Fibroblast of skin of right biceps (primary cell): Measurements from ENCODE around the gene STMP1.
"Not testable (repeated sequence)": the region's sequence is repeated elsewhere in the genome, so short reads cannot be mapped to it uniquely, and the experiment has no call there.

Experiments used
- DNase-seq: peaks from one replicate; pipeline ENCODE4 v3.0.0-alpha.2; 2013

STMP1 gene

DNA sequence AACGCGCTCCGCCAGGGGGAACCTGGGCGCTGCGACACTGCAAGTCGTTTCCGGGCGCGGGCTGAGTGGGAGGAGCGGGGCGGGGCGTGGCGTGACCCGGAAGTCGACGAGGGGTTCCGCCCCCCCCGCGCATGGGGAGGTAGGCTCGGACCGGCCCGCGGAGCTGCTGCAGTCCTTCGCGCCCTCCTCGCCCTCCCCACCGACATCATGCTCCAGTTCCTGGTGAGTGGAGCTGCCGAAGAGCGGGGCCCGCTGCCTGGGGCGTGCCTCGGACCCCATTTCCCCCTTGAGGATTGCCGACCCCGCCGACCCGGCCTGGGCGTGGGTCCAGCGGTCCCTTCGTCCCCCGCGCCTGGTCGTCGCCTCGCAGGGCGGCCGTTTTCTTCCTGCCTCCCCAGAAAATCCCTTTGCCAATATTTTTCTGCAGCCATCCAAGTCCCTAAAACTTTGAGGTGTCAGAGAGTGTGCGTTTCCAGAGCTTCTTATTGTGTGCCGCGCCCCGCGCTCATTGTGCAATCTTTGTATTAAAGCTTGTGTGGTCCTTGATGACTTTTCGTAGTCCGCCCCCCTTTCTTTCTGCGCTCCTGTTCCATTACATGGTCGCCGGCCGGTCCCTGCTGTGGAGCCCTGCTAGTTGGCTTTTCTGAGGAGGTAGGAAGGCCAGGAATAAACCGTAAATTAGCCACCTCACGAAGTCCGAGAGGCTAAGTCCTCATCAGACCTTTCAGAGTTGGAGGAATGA, at the start of gene STMP1:
TSS of gene STMP1 (plus strand) at position 142 of the 742 bp plus-strand sequence.
- peak; percentile 96 for DNase-seq

DNA sequence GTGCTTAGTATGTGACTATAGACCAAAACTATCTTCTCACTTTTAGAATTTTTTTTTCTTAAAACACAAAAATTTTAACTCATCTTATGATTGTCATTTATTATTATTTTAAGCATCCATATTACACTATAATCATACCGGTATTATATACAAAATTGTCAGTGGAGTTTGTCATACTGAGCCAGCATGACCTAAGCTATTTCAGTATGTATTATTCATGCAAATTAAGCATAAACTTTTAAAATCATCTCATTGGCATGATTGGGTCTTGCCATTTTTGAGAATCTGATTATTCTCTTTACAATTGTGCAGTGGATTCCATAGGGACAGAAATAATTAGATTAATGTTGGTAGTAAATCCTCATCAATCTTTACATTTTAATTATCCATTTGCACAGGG, 46.2 kb upstream of the STMP1 start:
- DNase-seq, result no peak

DNA sequence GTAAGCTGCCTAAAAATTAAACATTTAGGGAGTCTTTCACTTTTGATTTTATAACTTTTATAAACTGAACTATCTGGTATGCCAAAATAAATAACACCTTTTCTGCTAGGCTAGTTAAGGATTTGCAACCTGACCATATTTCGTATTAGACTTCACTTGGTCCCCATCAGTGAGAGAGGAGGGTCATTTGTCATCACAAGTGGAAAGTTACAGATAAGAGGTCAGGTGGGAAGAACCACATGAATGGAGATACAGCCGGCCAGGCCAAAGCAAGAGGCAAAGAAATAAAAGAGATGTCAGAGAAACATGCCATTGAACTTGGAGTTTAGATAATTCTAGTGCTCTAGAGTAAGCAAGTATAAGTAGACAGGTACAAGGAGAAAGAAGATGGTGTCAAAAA, 44.5 kb upstream of the STMP1 start:
- no peak for DNase-seq

DNA sequence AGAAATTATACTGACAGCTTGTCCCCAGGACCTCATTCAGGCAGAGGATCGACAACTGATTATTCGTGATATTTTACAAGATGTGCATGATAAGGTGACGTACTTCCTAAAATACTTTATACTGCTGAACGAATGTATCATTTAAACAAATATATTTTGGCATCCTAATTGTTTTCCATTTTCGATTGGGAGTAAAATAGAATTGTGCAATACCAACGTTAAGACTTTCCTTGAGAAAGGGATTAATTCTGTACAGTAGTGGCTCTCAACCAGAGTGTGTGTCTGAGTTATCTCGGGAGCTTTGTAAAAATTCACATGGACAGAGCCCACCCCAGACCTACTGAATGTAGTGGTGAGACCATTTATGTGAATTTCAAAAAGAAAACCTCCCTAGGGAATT, 43.8 kb upstream of the STMP1 start:
- DNase-seq, result no peak

DNA sequence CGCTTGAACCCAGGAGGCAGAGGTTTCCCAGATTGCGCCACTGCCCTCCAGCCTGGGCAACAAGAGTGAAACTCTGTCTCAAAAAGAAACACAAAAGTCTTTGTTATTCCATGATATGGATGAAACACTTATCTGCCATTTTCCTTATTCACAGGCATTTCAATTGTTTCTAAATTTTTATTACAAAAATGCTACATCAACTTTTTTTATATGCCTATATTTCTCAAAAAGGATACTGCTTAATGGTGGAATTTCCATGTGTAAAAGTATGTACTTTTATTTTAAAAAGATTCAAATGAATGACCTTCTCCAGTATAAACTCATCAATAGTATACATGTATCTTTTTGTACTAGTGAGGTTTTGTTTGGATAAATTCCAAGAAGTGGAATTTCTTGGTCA, 41.9 kb upstream of the STMP1 start:
- no peak for DNase-seq

DNA sequence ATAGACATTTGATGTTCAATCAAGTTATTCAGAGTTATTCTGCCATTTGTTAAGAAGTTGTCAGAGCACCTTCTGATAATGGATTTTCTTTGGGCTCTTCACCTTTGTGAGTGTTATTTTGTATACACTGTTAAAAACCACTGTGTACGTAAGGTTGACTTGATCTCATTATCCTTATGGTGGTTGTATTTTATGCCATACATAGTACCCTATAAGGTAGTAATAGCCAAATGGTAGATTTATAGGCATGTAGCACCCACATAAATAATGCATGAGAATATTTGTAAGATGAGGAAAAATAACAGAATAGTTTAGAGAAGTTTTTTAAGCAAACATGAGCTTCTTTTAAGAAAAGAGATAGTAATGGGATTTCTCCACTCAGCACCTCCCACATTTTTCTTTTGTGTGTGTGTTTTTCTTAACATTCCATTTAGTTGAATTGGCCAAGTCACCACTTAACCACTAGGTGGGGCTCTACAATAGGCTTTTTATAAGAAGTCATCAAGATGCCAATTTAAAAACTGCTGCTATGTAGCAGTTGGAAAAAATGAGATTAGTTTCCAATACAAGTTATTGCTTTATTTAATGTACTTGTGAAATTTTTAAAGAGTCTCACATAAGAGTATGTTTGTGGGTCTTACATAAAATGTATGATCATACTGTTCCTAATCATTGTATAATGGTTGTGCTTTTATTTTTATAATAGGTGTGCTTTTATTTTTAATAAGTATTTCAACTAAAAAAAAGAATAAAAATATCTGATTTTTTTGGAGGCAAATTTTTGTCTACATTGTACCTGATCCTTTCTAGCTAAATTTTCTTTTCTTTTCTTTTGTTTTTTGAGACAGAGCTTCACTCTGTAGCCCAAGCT, 41.1 kb upstream of the STMP1 start:
- DNase-seq, result peak; percentile 87

DNA sequence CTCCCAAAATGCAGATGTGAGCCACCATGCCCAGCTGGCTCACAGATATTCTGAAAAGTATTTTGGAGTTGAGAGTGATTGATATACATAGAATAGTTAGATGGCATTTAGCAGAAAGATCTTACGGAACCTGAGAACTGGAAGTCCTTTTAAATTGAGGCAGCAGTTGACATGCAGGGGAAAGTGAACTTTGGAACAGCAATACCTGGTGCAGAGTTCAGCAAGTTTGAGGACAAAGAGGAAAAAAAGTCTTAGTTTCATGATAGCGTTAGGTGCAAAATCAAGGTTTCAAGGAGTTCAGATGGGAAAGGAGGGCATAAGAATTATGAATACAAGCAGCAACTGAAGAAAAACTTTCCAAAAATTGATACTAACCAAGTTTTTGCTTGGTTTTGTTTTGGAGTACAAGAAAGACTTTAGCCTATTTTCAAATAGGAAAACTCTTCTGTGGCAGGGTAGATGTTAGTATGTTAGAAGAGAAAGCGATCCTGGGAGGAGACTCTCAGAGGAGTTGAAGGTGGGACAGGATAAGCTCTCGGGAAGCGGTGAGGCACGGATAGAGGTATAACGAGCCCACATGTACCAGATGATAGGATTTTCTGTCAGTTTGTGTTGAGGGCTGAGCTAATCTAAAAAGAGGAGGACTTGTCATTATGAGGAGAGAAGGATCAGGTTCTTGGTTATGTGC, 28.0 kb upstream of the STMP1 start:
- DNase-seq, result no peak

DNA sequence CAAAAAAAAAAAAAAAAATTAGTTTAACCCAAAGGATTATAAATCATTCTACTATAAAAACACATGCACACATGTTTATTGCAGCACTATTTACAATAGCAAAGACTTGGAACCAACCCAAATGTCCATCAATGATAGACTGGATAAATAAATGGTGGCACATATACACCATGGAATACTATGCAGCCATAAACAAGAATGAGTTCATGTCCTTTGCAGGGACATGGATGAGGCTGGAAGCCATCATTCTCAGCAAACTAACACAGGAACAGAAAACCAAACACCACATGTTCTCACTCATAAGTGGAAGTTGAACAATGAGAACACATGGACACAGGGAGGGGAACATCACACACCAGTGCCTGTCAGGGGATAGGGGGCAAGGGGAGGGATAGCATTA, 22.6 kb upstream of the STMP1 start:
- DNase-seq, result not testable (repeated sequence)

DNA sequence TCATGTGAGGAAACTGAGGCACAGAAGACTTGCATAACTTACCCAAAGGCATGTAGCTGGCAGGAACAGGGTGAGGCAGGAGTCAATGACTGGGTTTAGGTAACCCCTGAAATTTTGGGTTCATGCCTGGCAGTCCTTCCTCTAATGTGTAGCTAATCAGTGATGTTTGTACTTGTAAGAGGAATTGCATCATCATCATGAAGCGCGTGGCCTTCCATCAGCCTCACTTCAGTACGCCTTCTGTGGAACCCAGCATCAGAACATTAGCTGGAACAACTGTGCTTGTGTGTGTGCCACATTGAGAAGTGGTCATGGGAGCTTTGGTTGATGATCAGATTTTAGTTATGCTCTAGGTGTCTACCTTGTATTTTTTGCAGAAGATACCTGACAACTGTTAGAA, 18.2 kb upstream of the STMP1 start:
- no peak for DNase-seq

DNA sequence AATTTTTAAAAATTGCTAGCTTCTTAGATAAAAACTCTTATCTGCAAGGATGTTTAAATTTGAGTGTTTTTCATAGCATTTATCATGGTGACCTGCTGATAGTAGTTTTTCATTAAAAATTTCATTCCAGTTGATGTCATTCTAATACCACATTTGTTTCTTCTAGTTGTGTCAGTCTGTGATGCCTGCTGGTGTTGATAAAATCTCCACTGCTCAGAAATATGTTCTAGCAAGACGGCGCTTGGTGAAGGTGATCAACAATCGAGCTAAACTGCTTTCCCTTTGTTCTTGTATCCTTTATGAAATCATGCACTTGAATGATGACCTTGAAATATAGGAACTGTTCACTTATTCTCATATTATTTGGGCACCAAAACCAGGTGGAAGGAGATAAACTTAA, 17.6 kb upstream of the STMP1 start:
- DNase-seq, result no peak

DNA sequence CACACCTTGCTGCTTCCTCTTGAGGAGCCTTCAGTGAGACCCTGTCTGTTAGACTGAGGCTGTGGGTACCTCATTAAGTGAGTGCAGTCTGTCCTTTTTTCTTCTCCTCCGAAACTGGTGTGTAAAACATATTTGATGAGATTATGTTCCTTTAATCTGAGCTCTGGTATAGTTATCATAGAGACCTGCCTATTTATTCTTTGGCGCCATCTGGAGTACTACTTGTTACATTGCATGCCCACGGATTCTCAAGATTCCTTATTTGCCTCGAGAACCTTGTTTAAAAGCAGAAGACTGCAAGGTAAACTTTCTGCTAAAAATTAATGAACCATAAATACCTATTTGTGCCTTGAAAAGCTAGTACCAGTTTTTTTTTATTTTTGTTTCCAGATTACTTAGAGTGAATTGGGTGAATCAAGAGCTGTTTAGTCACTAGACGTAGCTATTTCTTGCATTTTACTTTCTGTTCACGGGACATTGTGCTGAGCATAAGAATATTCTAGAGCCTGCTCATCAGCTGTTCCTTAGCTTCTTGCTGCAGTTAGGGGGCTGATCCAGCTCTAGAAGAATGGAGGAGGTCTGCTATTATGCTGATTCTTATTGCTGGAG, 16.9 kb upstream of the STMP1 start:
- peak; percentile 31 for DNase-seq

DNA sequence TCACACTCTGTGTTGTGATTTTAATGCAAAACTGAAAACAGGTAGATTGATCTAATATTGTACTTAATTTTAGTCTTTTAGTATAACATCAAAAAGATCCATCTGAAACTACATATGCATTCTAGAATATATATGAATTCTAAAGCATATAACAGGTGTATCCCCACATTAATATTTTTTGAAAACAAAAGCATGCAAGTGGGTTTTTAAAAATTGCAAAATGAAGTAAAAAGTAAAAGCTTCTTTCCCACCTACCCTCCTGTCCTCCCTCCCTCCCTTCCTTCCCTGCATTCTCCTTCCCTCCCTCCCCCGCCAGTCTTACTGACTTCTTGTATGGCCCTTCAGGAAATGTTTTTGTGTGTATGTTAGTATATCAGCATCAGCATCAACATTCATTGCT, 14.6 kb upstream of the STMP1 start:
- DNase-seq, result no peak

DNA sequence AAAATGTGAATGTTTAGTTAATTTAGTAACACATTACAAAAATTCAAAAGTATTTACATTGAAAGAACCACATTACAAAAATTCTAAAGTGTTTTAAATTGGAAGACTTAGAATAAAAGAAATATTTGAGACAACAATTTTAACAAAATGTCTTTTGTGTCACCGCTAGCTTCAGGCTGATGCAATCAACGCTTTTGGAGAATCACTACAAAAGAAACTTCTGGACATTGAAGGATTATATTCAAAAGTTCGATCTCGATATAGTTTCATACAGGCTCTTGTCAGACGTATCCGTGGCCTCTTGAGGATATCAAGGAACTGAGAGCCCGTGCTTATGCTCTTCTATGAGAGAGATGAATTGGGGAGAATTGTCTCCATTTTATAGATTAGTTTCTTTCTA, 14.1 kb upstream of the STMP1 start:
- no peak for DNase-seq

DNA sequence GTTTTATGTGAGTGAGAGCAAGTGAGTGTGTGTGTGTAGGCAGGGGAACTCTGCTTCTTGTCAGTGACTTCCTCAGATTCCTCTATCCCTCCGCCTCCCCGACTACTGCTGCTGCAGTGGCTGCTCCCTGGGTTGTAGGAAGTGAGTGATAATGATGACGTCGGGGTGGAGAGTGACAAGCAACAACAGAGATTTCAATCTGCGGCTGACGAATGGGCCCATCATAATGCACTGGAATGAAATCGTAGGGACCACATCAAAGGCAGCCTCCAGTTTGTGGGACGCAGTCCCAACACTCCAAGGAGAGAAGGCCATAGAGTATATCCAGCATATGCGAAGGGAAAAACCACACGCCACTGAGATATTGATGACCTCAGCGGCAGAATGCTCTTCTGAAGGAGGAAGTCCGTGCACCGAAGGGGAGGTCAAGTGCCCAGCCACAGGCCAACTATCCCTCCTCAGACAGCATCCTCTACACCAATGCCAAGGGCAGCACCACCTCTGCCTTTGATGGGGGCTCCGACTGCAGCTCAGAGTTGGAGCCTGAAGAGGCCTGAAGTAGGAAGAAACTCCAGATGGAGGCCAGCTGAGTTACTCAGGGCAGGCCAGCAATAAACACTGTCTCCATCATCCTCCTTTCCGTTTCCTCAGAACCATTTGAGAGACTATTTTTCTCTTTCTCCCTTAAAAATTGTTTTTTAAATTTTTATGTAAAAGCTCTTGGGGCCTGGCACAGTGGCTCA, 11.3 kb upstream of the STMP1 start:
- DNase-seq, result peak; percentile 96

DNA sequence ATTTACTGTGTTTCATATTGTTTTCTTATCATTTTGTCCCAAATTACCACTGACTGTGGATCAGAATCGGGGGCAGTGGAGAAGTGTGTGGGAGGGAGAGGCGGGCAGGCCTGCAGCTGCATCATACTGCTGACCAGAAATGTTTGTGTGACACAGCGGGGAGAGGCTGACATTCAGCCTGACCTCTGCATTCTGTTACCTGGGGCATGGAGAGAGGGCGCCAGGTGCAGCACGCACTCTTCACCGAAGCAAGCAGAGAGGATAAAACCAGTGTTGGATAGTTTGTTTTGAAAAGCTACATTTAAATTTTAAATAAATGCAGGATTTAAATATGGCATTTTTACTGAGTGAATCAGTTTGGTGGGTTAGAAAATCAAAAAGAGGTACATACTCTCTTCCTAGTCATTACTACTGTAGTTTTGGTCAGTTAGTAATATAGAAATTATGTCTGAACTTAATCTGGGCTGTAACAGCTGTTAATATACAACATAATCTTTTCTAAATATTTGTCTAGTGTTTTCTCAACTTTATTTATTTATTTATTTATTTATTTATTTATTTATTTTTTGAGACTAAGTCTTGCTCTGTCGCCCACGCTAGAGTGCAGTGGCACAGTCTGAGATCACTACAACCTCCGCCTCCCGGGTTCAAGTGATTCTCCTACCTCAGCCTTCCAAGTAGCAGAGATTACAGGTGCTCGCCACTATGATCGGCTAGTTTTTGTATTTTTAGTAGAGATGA, 8.8 kb upstream of the STMP1 start:
- DNase-seq, result no peak

DNA sequence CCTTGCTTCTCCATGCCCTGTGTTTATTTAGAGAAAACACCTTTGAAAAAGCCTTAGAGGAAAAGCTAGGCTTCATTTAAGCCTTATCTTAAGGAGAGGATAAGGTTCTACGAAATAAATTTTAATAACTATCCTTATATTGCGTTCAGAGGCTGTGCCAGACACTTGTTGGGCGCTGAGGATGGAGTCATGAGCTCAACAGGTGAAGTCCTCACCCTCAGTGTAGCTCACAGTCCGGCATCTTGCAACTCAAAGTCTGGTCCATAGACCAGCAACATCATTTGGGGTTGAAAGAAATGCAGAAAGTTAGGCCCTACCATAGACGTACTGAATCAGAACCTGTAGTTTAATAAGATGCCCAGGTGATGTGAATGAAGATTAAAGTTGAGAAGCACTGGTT, 3.8 kb upstream of the STMP1 start:
- DNase-seq, result no peak

DNA sequence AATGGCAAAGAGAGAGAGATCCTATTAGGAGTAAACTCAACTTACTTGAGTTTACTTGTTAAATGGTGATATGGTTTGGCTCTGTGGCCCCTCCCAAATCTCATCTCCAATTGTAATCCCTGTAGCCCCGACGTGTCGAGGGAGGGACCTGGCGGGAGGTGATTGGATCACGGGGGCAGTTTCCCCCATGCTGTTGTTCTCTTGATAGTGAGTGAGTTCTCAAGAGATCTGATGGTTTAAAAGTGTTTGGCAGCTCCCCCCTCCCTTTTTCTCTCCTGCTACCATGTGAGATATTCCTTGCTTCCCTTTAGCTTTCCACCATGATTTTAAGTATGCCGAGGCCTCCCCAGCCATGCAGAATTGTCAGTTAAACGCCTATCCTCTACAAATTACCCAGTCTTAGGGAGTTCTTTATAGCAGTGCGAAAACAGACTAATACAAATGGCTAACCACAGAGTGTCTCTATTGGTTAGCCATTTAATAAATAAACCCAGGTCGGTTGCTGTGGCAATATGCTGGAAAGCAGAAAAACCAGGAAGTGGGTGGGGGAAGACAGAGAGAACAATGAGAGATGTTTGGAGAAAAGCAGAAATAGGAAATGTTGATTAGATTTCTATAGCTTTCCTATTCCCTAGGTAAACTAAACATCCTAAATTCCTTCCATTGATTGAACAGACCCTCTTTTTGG, 3.0 kb upstream of the STMP1 start:
- no peak for DNase-seq

DNA sequence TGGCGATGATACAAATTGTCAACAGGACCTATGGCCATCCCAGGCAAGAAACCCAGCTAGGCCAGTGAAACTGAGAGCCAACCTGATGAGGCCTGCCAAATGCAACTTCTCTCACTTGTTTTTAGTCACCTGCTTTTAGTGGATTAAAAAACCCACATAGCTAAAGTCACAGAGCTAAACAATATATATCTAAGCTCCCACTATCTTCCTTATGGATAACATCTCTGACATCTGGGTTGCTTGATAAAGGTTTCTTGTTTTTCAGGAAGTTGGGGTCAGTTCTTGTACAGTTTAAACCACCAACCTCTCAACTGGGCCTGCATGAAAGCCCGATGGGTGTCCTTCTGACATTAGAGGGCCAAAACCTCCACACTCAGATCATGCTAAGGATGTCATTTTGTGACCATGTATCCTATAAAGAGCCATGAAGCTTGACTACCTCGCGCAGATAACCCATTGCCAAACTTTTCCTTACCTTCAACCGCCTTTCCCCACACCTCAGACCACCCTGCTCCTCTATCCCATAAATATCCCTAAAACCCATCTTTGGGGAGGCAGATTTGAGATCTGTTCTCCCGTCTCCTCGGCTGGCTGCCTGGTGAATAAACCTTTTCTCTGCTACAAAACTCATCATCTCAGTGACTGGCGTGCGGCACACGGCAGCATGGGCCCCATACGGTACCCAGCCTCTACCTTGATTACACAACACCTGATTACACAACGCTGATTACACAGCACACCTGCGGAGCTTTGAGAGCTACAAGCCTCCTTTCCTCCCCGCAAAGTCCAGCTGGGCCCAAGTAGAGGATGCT, 797 bp upstream of the STMP1 start:
- DNase-seq, result no peak

DNA sequence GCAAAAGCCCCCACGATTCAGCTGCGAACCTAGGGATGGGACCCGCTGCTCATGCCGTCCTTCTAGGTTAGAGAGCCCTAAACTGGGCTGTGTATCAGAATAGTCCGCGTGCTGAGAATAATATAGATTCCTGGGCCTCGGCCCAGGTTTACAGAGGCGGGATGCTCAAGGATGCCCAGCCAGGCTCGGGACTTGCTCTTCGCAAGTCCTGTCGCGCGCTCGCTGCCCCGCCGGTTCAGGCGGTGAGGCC, 266 bp upstream of the STMP1 start:
- DNase-seq, result no peak

DNA sequence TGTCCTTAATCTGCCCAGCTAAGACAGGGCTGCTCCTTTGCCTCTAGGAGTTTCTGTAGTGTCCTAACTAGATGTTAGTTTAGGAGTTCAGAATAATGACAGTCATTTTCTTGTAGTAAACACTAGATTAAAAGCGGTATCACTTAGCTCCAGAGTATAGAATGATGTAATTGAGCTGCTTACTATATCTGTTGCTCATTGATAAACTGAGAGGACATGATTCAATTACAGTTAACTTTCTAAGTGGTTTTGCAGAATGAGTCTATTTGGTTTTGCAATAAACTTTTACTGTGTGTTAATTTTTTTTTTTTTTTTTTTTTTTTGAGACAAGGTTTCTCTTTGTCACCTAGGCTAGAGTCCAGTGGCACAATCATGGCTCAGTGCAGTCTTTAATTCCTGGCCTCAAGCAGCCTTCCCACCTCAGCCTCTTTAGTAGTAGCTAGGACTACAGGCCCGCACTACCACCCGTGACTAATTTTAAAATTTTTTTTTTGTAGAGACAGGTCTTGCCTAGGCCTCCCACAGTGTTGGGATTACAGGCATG, 1.8 kb downstream of the STMP1 start:
- DNase-seq, result peak; percentile 44
